HG02970 (cell line): ENCODE measurements around the gene KRT81.
"Not testable (repeated sequence)": the region's sequence is repeated elsewhere in the genome, so short reads cannot be mapped to it uniquely, and the experiment has no call there.

Experiments used
- ATAC-seq: cut with Tn5 transposase; IDR thresholded peaks from one replicate; pipeline ENCODE4 v1.9.1; 2021; ENCODE audit warnings: mild to moderate bottlenecking, moderate library complexity, moderate number of reproducible peaks; ENCODE audit not compliant: unreplicated experiment, low FRiP score

Gene KRT81

DNA sequence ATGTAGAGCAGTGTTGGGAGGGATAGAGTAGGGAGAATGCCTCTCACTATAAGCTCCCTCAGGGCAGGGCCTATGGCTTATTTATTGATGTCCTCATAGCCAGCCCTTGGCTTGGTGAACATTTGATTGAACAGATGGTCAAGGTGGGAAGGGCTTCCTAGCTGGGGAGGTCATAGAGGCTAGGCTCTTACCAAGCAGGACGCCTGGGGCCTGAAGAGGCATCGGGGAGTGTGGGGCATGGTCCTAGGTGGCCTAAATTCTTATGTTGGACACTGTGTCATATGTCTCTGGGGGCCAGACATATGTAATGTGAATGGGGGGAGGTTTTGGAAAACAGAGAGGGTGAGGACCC lies 34.8 kb downstream of the KRT81 start:
- no peak for ATAC-seq

DNA sequence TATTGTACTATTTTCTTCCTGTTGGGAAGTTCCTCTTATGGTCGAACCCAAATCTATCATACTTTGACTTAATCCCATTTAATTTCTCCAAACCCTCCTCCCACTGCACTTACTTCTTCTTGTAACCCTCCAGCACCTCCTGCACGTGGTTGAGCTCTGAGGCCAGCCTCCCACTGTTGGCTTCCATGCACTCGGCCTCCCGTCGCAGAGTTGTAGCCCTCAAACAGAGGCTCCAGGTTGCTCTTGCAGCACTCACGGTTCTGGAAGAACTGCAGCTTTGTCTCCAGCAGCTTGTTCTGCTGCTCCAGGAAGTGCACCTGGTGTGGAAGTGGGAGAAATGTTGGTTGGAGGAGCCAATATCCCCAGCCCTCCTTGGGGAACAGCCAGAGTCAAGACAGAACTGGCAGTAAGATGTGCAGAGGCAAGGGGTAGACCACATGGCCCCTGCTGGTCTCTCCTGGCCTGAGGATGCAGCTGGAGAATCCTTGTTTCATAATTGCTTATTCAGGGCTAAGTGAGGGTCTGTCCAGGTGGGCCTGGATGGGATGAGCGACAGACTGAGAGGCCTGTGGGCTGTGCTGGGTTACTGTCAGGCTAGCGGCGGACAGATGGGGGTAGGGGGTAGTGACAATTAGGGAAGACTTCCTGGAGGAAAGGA lies 35.3 kb downstream of the KRT81 start:
- no peak for ATAC-seq

DNA sequence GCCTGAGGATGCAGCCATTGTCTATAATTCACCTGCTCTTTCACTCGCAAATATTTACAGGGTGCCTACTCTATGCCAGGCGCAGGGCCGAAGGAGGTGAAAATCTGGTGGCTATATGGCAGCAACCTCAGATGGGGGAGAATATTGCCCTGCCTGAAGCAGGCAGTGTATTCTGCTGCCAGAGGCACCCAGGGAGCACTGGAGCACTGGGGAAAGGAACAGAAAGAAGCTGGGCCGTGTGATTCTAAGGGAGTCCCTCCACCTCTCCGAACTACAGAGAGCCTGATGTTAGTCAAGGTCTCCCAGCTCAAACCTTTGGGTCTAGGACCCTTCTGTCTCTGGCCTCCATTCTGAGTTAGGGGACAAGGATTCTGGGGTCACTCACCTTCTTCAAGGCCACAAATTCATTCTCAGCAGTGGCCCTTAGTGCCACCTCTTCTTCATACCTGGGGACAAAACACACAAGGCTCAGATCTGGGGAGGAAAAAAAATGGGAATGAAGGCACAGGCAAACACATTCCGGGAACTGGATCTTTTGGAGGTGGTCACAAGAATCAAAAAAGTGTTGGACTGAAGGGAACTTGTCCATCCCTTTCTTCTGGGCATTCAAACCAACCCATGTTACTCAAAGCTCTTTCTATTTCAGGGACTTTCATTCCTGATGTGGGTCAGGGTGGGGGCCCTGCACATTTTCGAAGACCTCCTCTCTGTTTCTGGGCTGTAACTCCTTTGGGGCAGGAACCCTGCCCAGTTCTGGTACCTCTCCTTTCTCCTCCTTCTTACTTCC lies 36.2 kb downstream of the KRT81 start:
- ATAC-seq, result no peak

DNA sequence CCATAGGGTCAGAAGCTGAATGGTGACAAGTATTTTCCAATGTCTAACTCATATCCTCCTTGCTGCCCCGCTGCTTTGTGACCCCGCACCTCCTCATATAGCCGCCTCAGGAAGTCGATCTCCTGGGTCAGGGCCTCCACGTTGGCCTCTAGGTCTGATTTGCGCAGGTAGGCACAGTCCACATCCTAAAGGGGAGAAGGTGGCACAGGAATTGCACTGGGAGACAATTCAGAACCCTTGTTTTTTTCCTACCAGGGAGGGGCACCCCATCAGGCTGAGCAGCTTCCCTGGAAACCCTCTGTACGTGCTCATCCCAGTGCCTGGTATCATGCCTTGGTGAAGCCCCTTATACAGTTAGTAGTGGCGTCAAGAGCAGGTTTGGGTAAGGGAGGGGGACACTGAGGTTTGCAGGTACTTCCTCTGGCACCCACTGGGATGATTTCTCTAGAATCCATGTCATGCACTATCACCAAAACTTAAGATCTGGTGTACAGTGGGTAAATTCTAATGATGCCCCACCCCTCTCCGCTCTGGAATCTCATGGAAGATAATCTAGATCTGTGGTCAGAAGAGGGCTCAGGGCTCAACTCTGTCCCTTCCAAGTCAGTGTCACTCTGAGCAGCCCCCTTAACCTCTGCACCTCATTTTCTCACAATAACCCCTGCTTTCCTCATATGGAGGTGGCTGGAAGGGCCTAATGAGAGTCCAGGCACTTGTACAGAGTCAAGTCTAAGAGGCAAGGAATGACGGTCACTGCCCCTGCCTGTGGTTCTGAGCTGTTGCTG lies 37.0 kb downstream of the KRT81 start:
- no peak for ATAC-seq

DNA sequence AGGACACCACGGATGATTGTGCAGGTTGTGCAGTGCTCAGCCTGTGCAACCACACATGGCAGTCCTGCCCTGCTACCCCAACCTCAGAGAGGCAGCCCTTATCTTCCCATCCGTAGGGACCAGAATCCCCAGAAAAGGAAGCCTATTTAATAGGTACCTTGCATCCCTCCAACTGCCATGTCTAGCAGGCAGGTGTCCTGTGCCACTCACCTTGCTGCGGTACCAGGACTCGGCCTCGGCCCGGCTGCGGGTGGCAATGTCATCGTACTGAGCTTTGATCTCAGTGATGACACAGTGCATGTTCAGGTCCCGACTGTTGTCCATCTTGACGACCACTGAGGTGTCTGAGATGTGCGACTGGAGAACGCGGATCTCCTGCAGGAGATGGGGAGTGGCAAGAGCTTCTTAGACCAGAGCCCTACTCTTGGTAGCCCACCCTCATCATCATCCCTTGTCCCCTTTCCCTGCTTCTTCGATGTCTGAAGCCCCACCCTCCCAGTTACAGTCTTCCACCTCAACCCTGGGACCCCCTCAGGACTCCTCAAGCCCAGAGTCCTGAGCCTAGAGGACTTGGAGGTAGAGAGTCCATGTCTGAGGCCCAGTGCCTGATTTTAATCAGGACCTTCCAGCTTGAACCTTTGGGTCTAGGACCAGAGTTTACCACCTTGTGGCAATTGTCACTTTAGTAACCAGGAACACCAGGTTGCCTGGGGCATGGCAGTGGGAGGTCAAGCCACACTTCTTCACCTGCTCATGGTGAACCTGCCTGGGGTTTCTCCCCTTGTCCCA lies 37.7 kb downstream of the KRT81 start:
- ATAC-seq, result no peak

DNA sequence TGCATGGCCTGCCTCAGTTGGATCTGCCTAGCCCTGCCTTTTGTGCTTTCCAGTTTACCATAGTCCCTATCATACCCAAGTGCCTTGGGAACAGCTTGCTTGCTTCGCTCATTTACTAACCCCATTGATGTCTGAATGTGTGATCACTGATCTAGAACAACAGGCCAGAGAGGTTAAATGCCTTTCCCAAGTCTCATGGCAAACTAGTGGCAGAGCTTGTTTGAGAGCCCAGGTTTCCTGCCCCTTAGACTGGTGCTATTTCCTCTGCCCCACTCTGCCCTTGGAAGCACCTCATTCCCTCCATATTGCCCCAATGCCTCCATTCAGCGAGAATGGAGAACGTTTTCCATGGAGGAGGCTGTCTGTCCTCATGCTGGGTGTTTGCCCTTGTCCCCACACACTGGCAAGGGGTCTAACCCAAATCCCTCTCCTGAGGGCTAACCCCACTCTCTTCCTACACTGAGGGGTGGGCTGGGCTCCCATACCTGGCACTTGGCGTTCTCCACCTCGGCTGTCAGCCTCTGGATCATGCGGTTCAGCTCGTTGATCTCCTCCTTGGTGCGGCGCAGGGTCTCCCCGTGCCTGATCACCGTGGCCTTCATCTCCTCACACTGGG lies 38.5 kb downstream of the KRT81 start:
- ATAC-seq, result no peak

DNA sequence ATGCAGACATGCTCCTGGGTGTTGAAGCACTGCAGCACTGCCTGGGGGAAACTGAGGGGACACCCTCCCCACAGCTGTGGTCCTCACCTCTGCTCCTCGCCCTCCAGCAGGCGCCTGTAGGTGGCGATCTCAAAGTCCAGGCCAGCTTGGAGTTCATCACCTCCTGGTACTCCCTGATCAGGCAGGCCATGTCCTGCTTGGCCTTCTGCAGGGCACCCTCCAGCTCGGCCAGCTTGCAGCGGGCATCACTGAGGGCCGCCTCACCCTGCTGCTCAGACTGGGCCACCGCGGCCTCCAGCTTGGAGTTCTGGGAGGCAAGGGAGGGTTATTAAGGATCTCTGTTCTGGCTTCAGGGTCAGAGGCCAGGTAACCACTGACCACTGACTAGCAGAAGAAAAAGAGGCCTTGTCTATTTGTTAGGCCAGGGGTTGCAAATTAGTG lies 39.1 kb downstream of the KRT81 start:
- ATAC-seq, result not testable (repeated sequence)

DNA sequence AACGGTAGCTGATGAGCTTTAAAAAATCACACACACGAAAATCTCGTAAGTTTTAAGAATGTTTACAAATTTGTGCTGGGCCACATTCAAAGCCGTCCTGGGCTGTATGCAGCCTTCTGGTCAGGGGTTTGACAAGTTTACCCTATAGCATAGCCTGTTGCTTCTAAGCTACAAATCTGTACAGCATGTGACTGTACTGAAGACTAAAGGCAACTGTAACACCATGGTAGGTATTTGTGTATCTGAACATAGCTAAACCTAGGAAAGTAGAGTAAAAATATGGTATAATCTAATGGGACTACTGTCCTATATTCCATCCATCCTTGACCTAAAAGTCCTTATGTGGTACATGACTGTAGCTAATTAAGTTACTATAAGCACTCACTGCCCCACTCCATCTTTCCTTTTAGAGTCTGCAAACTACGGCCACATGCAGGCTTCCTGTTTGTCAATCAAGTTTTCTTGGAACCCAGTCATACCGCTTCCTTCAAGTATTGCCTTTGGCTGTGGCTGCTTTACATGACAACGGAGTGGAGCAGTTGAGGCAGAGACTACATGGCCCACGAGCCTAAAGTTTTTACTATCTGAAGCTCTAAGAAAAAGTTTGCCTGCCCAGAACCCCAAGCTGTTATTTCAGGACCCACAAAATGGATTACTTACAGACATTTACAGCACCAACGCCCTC lies 39.8 kb downstream of the KRT81 start:
- ATAC-seq, result no peak

DNA sequence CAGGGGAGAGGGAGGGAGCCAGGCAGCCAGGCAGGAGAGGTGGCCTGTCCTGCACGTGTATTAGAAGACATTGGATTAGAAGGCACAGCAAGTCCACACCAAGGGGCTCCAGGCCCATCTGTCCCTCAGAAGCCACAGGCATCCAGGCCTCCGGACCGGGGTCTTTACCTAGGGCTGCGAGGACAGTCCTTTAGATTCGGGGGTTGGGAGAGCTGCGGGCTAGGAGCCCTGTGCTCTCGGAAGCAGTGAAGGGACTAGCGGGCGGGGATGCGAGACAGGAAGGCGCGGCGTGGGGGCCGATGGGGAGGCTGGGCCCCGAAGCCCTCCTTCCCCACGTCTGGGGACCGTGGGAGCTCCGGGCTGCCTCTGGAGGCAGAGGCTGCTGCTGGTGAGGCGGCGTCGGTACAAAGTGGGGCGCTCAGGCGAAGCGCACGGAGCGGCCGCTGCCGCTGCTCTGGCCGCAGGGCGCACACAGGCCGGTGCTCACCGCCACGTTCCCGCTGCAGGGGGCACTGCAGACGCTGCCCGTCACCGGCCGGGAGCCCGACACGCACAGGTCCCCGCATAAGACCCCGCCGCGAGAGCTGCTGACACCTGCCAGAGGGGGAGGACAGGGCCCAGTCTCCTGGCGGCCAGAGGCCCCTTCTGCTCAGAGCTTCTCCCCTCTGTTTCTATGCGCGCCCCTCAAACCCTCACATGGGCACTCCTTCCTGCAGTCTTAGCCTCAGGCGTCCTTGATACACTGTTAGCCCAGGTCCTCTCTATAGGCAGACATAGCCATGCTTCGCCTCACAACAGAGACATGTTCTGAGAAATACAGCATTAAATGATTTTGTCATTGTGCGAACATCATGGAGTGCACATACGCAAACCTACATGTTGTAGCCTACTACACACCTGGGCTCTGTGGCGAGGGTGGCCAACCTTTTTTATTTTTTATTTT lies 41.0 kb downstream of the KRT81 start:
- ATAC-seq, result no peak

DNA sequence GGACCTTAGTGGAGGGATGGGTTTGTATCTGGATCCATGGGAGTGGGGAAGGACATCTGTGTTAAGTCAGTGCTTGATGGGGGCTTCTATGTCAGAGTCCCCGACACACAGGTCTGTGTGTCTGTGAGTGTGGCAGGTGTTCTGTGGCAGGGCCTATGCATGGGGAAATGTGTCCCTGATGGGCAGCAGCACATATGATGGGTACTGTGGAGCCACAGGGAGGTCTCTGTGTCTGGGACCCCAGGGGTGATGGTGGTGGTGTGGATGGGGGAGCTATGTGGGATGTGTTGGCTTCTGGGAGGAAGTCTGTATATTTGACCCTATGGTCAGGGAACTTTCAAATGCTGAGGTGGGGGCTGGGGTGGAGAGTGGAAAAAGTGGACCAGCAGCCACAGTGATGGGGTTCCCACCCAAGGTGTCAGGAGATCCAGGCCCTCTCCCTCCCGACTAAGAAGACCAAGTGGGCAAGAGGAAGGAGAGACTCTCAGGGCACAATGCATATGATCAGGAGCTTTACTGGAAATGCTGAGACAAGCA lies 41.8 kb downstream of the KRT81 start:
- ATAC-seq, result no peak

DNA sequence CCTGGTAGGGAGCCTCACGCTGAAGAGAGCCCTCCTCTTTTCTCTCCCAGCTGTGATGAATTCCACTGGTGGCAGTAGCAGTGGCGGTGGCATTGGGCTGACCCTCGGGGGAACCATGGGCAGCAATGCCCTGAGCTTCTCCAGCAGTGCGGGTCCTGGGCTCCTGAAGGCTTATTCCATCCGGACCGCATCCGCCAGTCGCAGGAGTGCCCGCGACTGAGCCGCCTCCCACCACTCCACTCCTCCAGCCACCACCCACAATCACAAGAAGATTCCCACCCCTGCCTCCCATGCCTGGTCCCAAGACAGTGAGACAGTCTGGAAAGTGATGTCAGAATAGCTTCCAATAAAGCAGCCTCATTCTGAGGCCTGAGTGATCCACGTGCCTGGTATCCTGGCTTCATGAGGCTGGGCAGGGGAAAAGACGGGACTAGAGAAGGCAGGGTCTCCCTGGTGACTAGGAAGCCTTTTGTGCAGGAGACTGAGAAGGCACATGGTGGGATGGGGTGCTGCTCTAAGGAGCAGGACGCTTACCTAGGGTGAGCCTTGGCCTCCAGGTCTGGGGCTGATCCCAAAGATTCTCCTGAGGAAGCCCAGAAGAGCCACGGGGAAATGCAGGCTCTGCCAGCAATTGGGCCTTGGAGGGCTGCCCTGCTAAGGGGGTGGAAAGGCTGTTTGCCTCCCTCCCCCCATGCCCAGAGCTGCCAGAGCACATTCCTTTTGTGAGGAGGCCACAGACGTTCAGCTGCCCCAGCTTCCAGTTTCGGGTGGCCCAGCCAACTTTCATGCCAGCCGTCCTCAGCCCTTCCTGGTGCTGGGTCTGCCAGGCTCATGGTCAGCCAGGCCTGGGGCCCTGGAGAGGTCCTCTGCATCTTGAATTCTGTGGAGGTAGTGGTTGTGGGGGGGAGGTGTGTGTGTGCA lies 42.5 kb downstream of the KRT81 start:
- ATAC-seq, result no peak

DNA sequence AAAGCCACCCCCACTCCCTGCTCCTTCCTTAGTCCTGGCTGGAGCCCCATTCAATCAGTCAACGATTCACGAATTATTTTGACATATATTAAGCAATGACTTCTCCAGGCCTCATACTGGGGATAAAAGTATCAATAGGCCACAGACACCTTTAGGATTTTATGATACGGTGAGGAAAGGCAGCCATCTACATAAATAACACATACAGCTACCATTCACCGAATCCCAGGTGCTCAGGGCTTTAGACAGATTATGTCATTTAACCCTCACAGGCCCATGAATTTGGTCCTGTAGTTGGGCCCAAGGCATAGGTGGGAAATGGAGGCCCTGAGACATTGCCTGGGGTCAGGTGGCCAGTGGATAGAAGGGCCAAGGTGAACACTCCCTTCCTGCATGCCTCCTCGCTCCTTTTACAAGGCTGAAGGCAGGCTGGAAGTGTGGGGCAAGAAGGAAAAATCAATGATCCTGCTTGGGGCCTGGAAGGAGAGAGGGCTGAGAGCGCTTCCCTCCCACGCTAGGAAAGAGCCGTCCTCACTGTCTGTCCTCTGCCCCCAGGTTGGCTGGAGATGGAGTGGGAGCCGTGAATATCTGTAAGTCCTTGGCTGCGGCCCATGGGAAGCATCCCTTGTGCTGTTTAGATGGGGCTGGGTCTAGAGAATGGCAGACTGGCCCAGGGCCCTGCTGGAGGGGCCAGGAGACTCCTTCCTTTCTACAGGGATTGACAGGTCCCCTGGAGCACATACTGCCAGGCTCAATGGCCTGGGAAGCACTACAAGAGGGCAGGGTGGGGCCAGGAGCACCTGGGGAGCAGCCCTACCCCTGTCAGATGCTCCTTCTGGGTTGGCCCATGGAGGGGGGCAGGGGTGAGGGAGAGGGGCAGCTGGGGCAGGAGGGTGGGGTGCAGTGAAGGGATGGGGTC lies 43.5 kb downstream of the KRT81 start:
- no peak for ATAC-seq

DNA sequence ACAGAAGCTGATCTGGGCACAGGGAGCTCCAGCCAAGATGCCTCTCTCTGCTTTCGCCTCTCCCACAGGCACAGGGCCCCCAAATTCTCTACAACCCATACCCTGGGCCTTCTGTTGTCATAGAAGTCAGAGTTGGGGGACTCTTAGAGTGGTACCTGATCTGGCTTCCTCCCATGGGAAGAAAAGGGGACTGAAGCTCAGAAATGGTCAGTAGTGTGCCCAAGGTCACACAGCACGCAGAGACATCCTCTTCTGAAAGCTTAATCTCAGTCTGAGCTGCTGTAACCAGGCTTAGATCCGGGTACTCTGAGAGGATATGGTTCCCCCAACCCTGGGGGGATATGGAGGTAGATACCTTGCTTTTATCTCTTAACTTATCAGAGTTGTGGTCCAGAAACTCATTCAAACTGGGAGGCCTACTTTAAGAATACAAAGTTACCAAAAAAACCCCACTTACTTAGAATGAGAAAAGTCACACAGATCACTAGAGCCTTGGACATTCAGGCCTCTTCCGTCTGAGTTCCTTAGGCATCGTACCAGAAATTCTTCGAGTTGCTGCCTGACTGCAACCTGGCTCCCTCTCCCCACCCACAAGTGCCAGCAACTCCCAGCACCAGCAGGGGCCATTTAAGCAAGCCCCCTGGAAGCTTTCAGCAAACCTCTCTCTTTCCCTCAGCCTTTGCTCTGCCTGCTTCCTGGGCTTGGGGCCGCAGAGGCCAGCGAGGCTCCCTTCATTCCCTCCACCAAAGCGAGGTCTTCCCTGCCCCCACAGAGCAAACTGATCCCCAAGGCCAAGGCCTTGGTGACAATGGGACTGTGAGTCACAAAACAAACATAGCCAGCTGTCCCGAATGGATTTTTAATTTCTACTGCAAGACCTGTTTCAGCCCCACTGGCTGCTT lies 44.4 kb downstream of the KRT81 start:
- ATAC-seq, result no peak

DNA sequence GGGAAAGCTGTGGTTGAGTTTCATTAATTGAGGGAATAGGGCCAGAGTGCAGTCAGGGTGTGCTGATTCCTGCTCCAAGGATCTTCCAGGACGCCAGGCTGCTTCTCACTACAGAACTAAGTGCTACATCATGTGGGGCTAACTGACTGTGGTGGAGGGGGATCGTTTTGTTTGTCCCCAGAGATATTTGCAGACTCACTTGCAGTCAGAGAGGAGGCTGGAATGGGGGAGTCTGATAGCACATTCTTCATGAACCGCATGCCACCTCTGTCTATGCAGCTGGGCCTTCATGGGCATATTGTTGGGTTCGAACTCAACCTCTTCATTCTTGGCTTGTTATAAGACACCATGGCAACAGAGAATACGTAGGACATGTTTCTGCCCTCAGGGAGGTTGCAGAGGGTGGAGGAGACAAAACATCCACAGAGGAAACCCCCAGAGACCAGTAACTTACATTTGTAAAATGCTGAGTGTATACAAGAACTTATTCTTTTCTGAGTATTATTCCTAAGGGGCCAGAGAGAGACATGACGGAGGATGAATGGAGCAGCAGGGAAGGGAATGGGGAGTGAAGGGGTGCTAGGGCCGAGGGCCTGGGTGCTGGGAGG lies 45.3 kb downstream of the KRT81 start:
- ATAC-seq, result no peak
